GM19467 (cell line): ENCODE data around the gene MAN1B1.
"Not testable (repeated sequence)": the region's sequence is repeated elsewhere in the genome, so short reads cannot be mapped to it uniquely, and the experiment has no call there.

Experiments
- ATAC-seq: cut with Tn5 transposase; IDR thresholded peaks from one replicate; pipeline ENCODE4 v1.9.1; 2021; ENCODE audit warnings: mild to moderate bottlenecking, moderate library complexity; ENCODE audit not compliant: unreplicated experiment

MAN1B1 gene

GRCh38 chr9:137123468-137123837 is 36.7 kb downstream of the MAN1B1 start:
- peak; percentile 49 for ATAC-seq

GRCh38 chr9:137123952-137124462 is 37.2 kb downstream of the MAN1B1 start:
- not testable (repeated sequence) for ATAC-seq

- no peak for ATAC-seq
Measured at GRCh38 chr9:137126786-137127185, 40.0 kb downstream of the MAN1B1 start.

GRCh38 chr9:137127301-137128157 is 40.7 kb downstream of the MAN1B1 start:
- ATAC-seq = no peak

GRCh38 chr9:137128158-137128861 is 41.5 kb downstream of the MAN1B1 start:
- no peak for ATAC-seq

GRCh38 chr9:137128862-137129455 is 42.2 kb downstream of the MAN1B1 start:
- peak; percentile 14 for ATAC-seq

- ATAC-seq = peak; percentile 74
Measured at GRCh38 chr9:137129456-137130175, 42.8 kb downstream of the MAN1B1 start.

- peak; percentile 12 for ATAC-seq
Measured at GRCh38 chr9:137130176-137130755, 43.5 kb downstream of the MAN1B1 start.

GRCh38 chr9:137134191-137134590 is 47.4 kb downstream of the MAN1B1 start:
- no peak for ATAC-seq

GRCh38 chr9:137135154-137135553 is 48.4 kb downstream of the MAN1B1 start:
- not testable (repeated sequence) for ATAC-seq

GRCh38 chr9:137136261-137136880 is 49.6 kb downstream of the MAN1B1 start:
- no peak for ATAC-seq

GRCh38 chr9:137136881-137137607 is 50.3 kb downstream of the MAN1B1 start:
- no peak for ATAC-seq

GRCh38 chr9:137138058-137138721 is 51.4 kb downstream of the MAN1B1 start:
- ATAC-seq = no peak

GRCh38 chr9:137138722-137139467 is 52.1 kb downstream of the MAN1B1 start, which contains the start of gene GRIN1:
GRIN1 (plus strand) TSS chr9:137139154; CDS start chr9:137139487, 333 bp downstream.
- ATAC-seq = no peak

- ATAC-seq = no peak
Measured at GRCh38 chr9:137139468-137140150, 52.8 kb downstream of the MAN1B1 start.

- no peak for ATAC-seq
Measured at GRCh38 chr9:137140151-137141012, 53.6 kb downstream of the MAN1B1 start.
